Neural progenitor cell (in vitro differentiated cells): ENCODE results near the gene IGFLR1. TPM values are rescaled to one million over a fixed set of nuclear protein-coding genes. Genes with fewer than 3 reads are reported as not detected.

Experiments
- DNase-seq: peaks from one replicate; pipeline ENCODE4 v3.0.0-alpha.2; 2016; ENCODE audit warnings: low spot score
- H2AFZ ChIP-seq: fragments of 200-600 bp; sonication (generic); replicated peaks from 2 replicates; pipeline ENCODE4 v1.6.1; 2016; ENCODE audit warnings: antibody characterized with exemption
- H3F3A ChIP-seq: fragments of 200-600 bp; sonication (generic); 2 replicates; pipeline ENCODE4 v1.6.1; 2016; ENCODE audit warnings: antibody characterized with exemption, low read depth
- H3K27ac ChIP-seq: fragments of 200-600 bp; sonication (generic); 2 replicates; pipeline ENCODE4 v1.5.1; 2016; ENCODE audit warnings: mild to moderate bottlenecking
- H3K27me3 ChIP-seq: fragments of 200-600 bp; sonication (generic); 2 replicates; pipeline ENCODE4 v1.6.1; 2016; ENCODE audit warnings: mild to moderate bottlenecking, moderate library complexity
- H3K36me3 ChIP-seq: fragments of 200-600 bp; sonication (generic); 2 replicates; pipeline ENCODE4 v1.5.1; 2016
- H3K4me1 ChIP-seq: fragments of 200-600 bp; sonication (generic); 2 replicates; pipeline ENCODE4 v1.6.1; 2016; ENCODE audit warnings: mixed run types
- H3K4me2 ChIP-seq: fragments of 200-600 bp; sonication (generic); 2 replicates; pipeline ENCODE4 v1.6.1; 2016
- H3K4me3 ChIP-seq: fragments of 200-600 bp; sonication (generic); 2 replicates; pipeline ENCODE4 v1.5.1; 2016
- H3K79me2 ChIP-seq: fragments of 200-600 bp; sonication (generic); 2 replicates; pipeline ENCODE4 v1.6.1; 2016; ENCODE audit warnings: low read depth
- H3K9ac ChIP-seq: fragments of 200-600 bp; sonication (generic); 2 replicates; pipeline ENCODE4 v1.6.1; 2016
- H3K9me3 ChIP-seq: fragments of 200-600 bp; sonication (generic); 2 replicates; pipeline ENCODE4 v1.5.1; 2016; ENCODE audit warnings: low read depth
- H4K20me1 ChIP-seq: fragments of 200-600 bp; sonication (generic); 2 replicates; pipeline ENCODE4 v1.6.1; 2016; ENCODE audit warnings: low read depth
- H3K27ac Mint-ChIP-seq: 3 replicates; pipeline ENCODE4 v1.8.0; 2021; ENCODE audit warnings: mixed read lengths
- H3K27me3 Mint-ChIP-seq: 2 replicates; pipeline ENCODE4 v1.8.0; 2022; ENCODE audit warnings: low read depth, mild to moderate bottlenecking, inconsistent platforms, moderate library complexity, mixed read lengths; ENCODE audit not compliant: insufficient read depth
- H3K36me3 Mint-ChIP-seq: 3 replicates; pipeline ENCODE4 v1.8.0; 2021; ENCODE audit warnings: mixed read lengths
- H3K4me1 Mint-ChIP-seq: 3 replicates; pipeline ENCODE4 v1.8.0; 2021; ENCODE audit warnings: mixed read lengths
- H3K4me3 Mint-ChIP-seq: 3 replicates; pipeline ENCODE4 v1.8.0; 2021; ENCODE audit warnings: mild to moderate bottlenecking, moderate library complexity, mixed read lengths
- H3K9me3 Mint-ChIP-seq: 3 replicates; pipeline ENCODE4 v1.8.0; 2020; ENCODE audit warnings: mixed read lengths
- CTCF ChIP-seq: fragments of 200-600 bp; sonication (generic); IDR thresholded peaks from 2 replicates; pipeline ENCODE4 v1.5.1; 2017; ENCODE audit warnings: antibody characterized with exemption, mild to moderate bottlenecking
- EZH2 ChIP-seq: fragments of 200-600 bp; sonication (generic); IDR thresholded peaks from 2 replicates; pipeline ENCODE4 v1.6.1; 2017; ENCODE audit warnings: antibody characterized with exemption, mild to moderate bottlenecking, moderate library complexity
- EZH2phosphoT487 ChIP-seq: fragments of 200-600 bp; sonication (generic); IDR thresholded peaks from 2 replicates; pipeline ENCODE4 v1.6.1; 2017; ENCODE audit warnings: antibody characterized with exemption
- total RNA-seq: library from RNA; depleted of rRNA; stranded (reverse); fragments of >200 nt; gene quantifications from 2 replicates; pipeline ENCODE4 v1.2.3, GENCODE V29; 2015; ENCODE audit warnings: low replicate concordance

The IGFLR1 gene
- total RNA-seq, 1 donor from 2014 or later, result 5.0 TPM

- Mint-ChIP-seq H3K9me3 (no peaks in the 10 kb centered on the region), H3K4me1 (no peaks in the 10 kb centered on the region), H3K27me3 (peaks cover 2% of the 10 kb centered on the region), H3K27ac (no peak overlapping the region), H3K36me3 (peaks cover 1% of the 10 kb centered on the region), H3K4me3 (no peak overlapping the region)
- Histone ChIP-seq H2AFZ (no peak overlapping the region), H3K4me1 (peaks cover 10% of the 10 kb centered on the region), H3K9ac (no peak overlapping the region), H3K27ac (no peak overlapping the region), H3F3A (peaks cover 17% of the 10 kb centered on the region), H4K20me1 (peaks cover 19% of the 10 kb centered on the region), H3K4me3 (no peak overlapping the region), H3K36me3 (no peaks in the 10 kb centered on the region), H3K79me2 (no peaks in the 10 kb centered on the region), H3K9me3 (no peaks in the 10 kb centered on the region), H3K27me3 (peaks cover 30% of the 10 kb centered on the region), H3K4me2 (no peak overlapping the region)
- no peak for DNase-seq
- TF ChIP-seq CTCF (no peak), EZH2 (no peak)
These were observed 45.1 kb upstream of the IGFLR1 start for GRCh38 chr19:35787227-35787799.

- H3K4me1 ChIP-seq, result peaks cover 10% of the 10 kb centered on the region
- no peaks in the 10 kb centered on the region for H3K79me2 ChIP-seq
- H3K9ac ChIP-seq, result no peak overlapping the region
- no peak overlapping the region for H3K4me2 ChIP-seq
- TF ChIP-seq EZH2phosphoT487 (no peak), EZH2 (no peak), CTCF (no peak)
- H4K20me1 ChIP-seq, result peaks cover 22% of the 10 kb centered on the region
- no peak overlapping the region for H3K27ac ChIP-seq
- H3K36me3 ChIP-seq, result no peaks in the 10 kb centered on the region
- no peak for DNase-seq
- no peaks in the 10 kb centered on the region for H3K9me3 Mint-ChIP-seq
- H3K4me1 Mint-ChIP-seq, result no peaks in the 10 kb centered on the region
- H3K36me3 Mint-ChIP-seq, result peaks cover 1% of the 10 kb centered on the region
- H3K27me3 Mint-ChIP-seq, result peaks cover 2% of the 10 kb centered on the region
- H3K27ac Mint-ChIP-seq, result no peak overlapping the region
- H3K4me3 Mint-ChIP-seq, result no peak overlapping the region
- H2AFZ ChIP-seq, result no peak overlapping the region
- no peak overlapping the region for H3K4me3 ChIP-seq
- peaks cover 30% of the 10 kb centered on the region for H3K27me3 ChIP-seq
- H3K9me3 ChIP-seq, result no peaks in the 10 kb centered on the region
- H3F3A ChIP-seq, result peaks cover 17% of the 10 kb centered on the region
These were observed 44.3 kb upstream of the IGFLR1 start for GRCh38 chr19:35786299-35787160.

GRCh38 chr19:35785339-35785627 is 43.0 kb upstream of the IGFLR1 start:
- H3K27me3 Mint-ChIP-seq, result peaks cover 2% of the 10 kb centered on the region
- no peak overlapping the region for H3K27ac Mint-ChIP-seq
- Histone ChIP-seq H3F3A (peaks cover 17% of the 10 kb centered on the region), H3K79me2 (no peaks in the 10 kb centered on the region), H3K27me3 (peaks cover 30% of the 10 kb centered on the region), H3K36me3 (no peaks in the 10 kb centered on the region), H3K27ac (no peak overlapping the region), H3K9me3 (no peaks in the 10 kb centered on the region), H3K9ac (no peak overlapping the region), H2AFZ (no peak overlapping the region), H3K4me2 (peak overlapping the region; percentile 84), H3K4me1 (peaks cover 10% of the 10 kb centered on the region), H4K20me1 (peaks cover 22% of the 10 kb centered on the region), H3K4me3 (peak overlapping the region; percentile 43)
- H3K9me3 Mint-ChIP-seq, result no peaks in the 10 kb centered on the region
- TF ChIP-seq EZH2 (no peak), EZH2phosphoT487 (no peak), CTCF (no peak)
- no peaks in the 10 kb centered on the region for H3K4me1 Mint-ChIP-seq
- H3K4me3 Mint-ChIP-seq, result no peak overlapping the region
- DNase-seq, result no peak
- H3K36me3 Mint-ChIP-seq, result peaks cover 1% of the 10 kb centered on the region
